Activated CD8-positive, alpha-beta T cell treated with anti-CD3 and anti-CD28 coated beads, Interleukin-2, amount 10 ng/mL, durations not matched to agents 7 days and 5 days (primary cell): ENCODE results near the gene PGBD5. TPM values are rescaled to one million over a fixed set of nuclear protein-coding genes. Genes with fewer than 3 reads are reported as not detected.

ENCODE experiments used
- ATAC-seq: fragments of 150-1000 bp; cut with Tn5 transposase; one replicate; pipeline ENCODE4 v1.10.0; 2021; ENCODE audit warnings: moderate library complexity
- CTCF ChIA-PET: fragments of 350-600 bp; sonication (Branson Sonifier 250); formaldehyde crosslinking; loops from one replicate; lab custom pipeline; 2021; ENCODE audit warnings: antibody characterized with exemption; lab: Charles Lee
- POLR2A ChIA-PET: fragments of 350-600 bp; sonication (Branson Sonifier 250); formaldehyde crosslinking; loops from one replicate; lab custom pipeline; 2021; ENCODE audit warnings: antibody characterized with exemption; lab: Charles Lee
- DNase-seq: peaks from one replicate; pipeline ENCODE4 v3.0.0-alpha.2; 2020
- H3K27ac Mint-ChIP-seq: one replicate; pipeline ENCODE4 v1.8.0; 2021; ENCODE audit warnings: mild to moderate bottlenecking, mixed read lengths
- H3K27me3 Mint-ChIP-seq: one replicate; pipeline ENCODE4 v1.8.0; 2021; ENCODE audit warnings: low read depth, mixed read lengths
- H3K36me3 Mint-ChIP-seq: one replicate; pipeline ENCODE4 v1.8.0; 2021; ENCODE audit warnings: low read depth, mixed read lengths
- H3K4me1 Mint-ChIP-seq: one replicate; pipeline ENCODE4 v1.8.0; 2021; ENCODE audit warnings: low read depth, mixed read lengths
- H3K4me3 Mint-ChIP-seq: one replicate; pipeline ENCODE4 v1.8.0; 2021; ENCODE audit warnings: mild to moderate bottlenecking, mixed read lengths
- H3K9me3 Mint-ChIP-seq: one replicate; pipeline ENCODE4 v1.8.0; 2022; ENCODE audit warnings: mixed read lengths; ENCODE audit not compliant: insufficient read depth
- total RNA-seq, 2 experiments: library from RNA; stranded (reverse); gene quantifications; one replicate each; pipeline ENCODE4 v1.2.3, GENCODE V29; 2021

PGBD5 gene
- total RNA-seq, 2 experiments from 2014 or later, result not detected

DNA sequence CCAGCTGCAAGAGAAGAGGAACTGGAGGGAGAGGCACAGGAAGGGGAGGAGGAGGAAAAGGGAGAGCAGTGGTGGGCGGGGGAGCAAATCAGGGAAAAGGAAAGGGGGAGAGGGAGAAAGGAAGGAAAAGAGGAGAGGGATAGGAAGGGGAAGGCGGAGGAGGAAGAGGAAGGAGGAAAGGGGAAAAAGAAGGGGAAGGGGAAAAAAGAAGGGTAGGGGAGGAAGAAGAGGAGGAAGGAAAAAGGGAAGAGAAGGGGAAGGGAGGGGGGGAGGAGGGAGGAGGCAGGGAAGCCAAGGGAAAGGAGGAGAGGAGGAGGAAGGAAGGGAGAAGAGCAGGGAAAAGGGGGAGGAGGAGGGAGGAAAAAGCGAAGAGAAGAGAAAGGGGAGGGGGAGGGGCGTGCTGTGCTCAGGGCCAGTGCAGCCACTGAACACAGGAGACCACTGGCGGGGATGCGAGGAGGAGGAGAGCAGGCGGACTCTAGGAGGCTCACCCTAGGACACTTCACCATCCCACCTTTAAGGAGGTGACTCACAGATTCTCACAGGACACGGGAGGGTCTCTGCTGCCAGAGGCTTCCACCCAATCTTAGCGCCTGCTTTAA is 33.1 kb downstream of the PGBD5 start:
- no peaks in the 10 kb centered on the region for H3K36me3 Mint-ChIP-seq
- no peaks in the 10 kb centered on the region for H3K4me1 Mint-ChIP-seq
- ATAC-seq (no peak), DNase-seq (no peak)
- no peak overlapping the region for H3K27ac Mint-ChIP-seq
- ChIA-PET POLR2A (no interaction called here), CTCF (no interaction called here)
- H3K9me3 Mint-ChIP-seq, result no peaks in the 10 kb centered on the region
- H3K4me3 Mint-ChIP-seq, result no peak overlapping the region
- peaks cover 4% of the 10 kb centered on the region for H3K27me3 Mint-ChIP-seq

DNA sequence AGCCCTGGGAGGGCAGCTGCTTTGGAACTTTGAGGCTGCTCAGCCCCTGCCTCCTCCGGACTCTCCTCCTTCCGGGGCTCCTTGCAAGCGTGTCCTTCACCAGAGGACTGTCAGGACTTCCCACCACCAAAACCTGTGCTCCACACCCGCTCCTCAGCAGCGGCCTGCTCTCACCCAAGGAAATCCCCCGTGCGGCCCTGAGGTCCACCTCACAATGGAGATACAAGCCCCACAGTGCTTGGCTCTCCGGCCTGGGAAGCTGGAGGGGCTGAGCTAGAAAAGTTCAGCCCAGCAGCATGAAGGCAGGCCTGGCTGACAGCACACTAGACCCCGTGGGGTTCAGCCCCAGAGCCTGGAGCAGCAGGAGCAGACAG is 33.6 kb downstream of the PGBD5 start:
- ChIA-PET POLR2A (no interaction called here), CTCF (no interaction called here)
- Mint-ChIP-seq H3K4me1 (no peaks in the 10 kb centered on the region), H3K4me3 (no peak overlapping the region), H3K9me3 (no peaks in the 10 kb centered on the region), H3K27ac (no peak overlapping the region), H3K27me3 (peaks cover 4% of the 10 kb centered on the region), H3K36me3 (no peaks in the 10 kb centered on the region)
- no peak for ATAC-seq
- DNase-seq, result no peak

DNA sequence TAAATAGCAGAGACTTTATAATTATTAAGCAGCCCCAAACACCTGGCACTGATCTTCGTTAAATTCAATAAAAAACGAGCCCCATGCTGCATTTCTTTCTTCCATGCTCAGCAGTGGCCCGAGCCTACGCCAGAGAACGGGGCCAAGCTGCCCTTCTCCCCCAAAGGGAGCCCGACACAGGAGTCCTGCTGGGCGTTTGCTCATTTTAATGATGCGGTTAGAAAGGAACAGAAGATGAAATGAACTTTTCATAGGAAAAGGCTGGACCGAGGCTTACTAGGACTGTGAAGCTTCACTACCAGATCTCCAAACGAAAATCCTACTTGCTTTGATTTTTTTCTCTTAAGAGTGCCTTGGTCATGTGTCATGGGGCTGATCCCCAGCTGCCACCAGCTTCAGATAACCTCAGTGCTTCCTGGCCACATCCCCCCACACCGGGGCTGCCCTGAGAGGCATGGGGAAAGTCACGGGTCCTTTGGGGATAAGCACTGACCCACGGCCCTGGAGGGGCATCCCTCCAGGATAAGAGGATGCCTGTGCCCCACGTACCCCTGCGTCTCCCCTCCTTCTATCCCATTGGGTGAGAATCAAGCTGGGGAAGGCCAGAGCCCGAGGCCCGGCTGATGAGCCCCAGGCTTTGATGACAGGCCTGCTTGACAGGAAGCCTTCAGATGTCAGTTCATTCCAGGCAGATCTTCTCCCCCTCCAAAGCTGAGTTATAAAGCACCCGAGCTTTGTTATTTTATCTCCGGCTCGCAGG is 34.2 kb downstream of the PGBD5 start:
- DNase-seq (no peak), ATAC-seq (no peak)
- Mint-ChIP-seq H3K36me3 (no peaks in the 10 kb centered on the region), H3K4me1 (no peaks in the 10 kb centered on the region), H3K4me3 (no peak overlapping the region), H3K9me3 (no peaks in the 10 kb centered on the region), H3K27ac (no peak overlapping the region), H3K27me3 (peaks cover 4% of the 10 kb centered on the region)
- ChIA-PET CTCF (no interaction called here), POLR2A (no interaction called here)

DNA sequence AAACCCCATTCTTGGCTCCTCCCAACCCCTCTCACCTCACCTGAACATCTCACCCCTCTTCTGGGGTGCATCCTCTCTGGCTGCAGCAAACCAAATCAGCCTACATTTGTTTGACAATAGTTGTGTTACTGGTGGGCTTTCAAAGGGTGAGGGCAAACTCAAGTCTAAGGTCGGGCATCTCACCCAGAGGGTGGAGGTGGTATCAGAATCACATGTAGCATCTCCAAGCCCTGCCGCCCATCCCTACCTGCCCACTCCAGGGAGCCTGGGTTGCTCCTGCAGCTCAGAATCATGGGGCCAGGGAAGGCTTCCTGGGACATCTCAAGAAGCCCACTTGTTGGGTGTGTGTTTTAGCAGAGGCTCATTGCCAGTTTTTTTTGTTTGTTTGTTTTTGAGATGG is 35.8 kb downstream of the PGBD5 start:
- no peaks in the 10 kb centered on the region for H3K4me1 Mint-ChIP-seq
- ATAC-seq (no peak), DNase-seq (no peak)
- no peak overlapping the region for H3K27ac Mint-ChIP-seq
- peaks cover 4% of the 10 kb centered on the region for H3K27me3 Mint-ChIP-seq
- H3K9me3 Mint-ChIP-seq, result no peaks in the 10 kb centered on the region
- no peaks in the 10 kb centered on the region for H3K36me3 Mint-ChIP-seq
- ChIA-PET CTCF (no interaction called here), POLR2A (no interaction called here)
- no peak overlapping the region for H3K4me3 Mint-ChIP-seq

DNA sequence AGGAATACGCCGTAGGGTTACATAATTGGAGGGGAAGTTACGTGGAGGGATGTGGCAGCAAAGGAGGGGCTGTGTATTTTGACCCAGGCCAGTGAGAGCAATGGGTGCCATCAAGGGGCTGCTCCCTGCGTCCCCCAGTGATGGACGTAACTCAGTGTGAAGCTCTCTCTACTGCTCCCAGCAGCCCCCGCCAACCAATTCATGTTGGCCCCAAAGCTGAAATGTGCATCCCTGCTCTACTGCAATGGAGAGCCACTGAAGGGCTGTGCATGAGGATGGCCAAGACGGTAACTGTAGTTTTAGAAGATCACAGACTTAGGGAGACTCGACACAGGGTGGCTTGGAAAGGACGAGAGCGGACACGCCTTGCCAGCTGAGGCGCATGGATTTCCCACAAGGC is 38.3 kb downstream of the PGBD5 start:
- DNase-seq (no peak), ATAC-seq (no peak)
- no peaks in the 10 kb centered on the region for H3K36me3 Mint-ChIP-seq
- H3K4me1 Mint-ChIP-seq, result no peaks in the 10 kb centered on the region
- ChIA-PET CTCF (no interaction called here), POLR2A (no interaction called here)
- H3K4me3 Mint-ChIP-seq, result no peak overlapping the region
- H3K9me3 Mint-ChIP-seq, result no peaks in the 10 kb centered on the region
- no peak overlapping the region for H3K27ac Mint-ChIP-seq
- H3K27me3 Mint-ChIP-seq, result peaks cover 12% of the 10 kb centered on the region

DNA sequence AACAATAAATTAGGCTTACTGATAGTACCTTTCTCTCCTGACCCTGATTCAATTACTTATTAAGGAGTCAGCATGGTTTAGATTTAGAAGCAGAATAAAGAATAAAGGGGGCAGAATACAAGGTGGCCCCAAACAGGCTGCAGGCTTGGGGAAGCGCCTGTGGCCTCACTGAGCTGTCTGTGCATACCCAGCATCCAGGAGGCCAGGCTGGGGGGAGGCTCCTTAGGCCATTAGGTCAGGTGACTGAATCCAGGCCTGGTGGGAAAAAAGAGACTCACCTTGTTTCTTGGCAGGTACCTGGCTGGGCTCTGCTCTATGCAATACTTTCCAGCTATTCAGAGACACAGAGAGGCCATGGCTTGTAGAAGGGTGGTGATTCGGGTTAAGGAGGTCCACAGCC is 38.8 kb downstream of the PGBD5 start:
- Mint-ChIP-seq H3K27me3 (peaks cover 8% of the 10 kb centered on the region), H3K27ac (no peak overlapping the region), H3K9me3 (no peaks in the 10 kb centered on the region), H3K4me1 (no peaks in the 10 kb centered on the region), H3K4me3 (no peak overlapping the region), H3K36me3 (no peaks in the 10 kb centered on the region)
- DNase-seq, result no peak
- ChIA-PET POLR2A (no interaction called here), CTCF (no interaction called here)
- ATAC-seq, result no peak

DNA sequence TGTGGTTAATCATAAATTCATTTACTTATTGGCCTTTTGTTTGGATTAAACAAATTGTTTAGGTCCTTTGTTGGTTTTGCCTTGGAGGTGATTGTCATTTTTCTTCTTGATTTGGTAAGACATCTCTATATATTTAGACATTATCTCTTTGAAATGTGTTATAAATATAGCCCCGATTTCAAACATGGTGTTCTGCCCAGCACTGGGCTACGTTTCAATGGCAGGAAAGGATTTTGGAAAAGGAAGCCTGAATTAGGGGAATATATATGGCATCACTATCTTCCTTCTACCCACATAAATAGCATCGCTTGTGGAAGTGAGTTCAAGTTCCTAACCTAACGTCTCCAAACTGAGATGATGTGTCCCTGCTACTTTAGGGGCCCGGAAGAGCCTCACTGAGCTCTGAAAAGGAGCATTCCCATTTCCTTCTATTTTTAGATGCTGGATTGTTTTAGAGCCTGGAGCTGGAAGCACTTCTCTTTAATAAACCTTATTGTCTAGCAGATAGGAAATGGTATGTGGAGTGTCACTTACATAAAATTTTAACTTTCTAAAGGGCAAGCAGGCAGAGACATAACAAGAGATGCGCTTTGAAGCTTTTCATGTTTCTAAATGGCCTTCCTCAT is 39.4 kb downstream of the PGBD5 start:
- ChIA-PET CTCF (no interaction called here), POLR2A (no interaction called here)
- no peak for DNase-seq
- ATAC-seq, result no peak
- Mint-ChIP-seq H3K36me3 (no peaks in the 10 kb centered on the region), H3K9me3 (no peaks in the 10 kb centered on the region), H3K4me1 (no peaks in the 10 kb centered on the region), H3K4me3 (no peak overlapping the region), H3K27me3 (peaks cover 8% of the 10 kb centered on the region), H3K27ac (no peak overlapping the region)

DNA sequence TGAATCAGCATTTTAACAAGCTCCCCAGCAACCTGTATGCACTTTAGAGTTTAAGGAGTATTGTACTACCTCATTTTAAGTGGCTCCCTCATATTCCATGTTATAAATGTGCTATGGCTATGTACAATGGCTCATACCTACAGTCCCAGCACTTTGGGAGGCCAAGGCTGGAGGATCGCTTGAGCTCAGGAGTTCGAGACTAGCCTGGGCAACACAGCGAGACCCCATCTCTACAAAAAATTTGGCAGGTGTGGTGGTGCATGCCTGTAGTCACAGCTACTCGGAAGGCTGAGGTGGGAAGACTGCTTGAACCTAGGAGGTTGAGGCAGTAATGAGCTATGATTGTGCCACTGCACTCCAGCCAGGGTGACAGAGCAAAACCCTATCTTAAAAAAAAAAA is 40.2 kb downstream of the PGBD5 start:
- H3K9me3 Mint-ChIP-seq, result no peaks in the 10 kb centered on the region
- no peaks in the 10 kb centered on the region for H3K4me1 Mint-ChIP-seq
- peaks cover 8% of the 10 kb centered on the region for H3K27me3 Mint-ChIP-seq
- no peak overlapping the region for H3K4me3 Mint-ChIP-seq
- no peak overlapping the region for H3K27ac Mint-ChIP-seq
- DNase-seq, result no peak
- no peak for ATAC-seq
- ChIA-PET POLR2A (interaction anchor here (0.6 kb wide), 1 partner anchor 130 kb away, joined by 3 read pairs; no protein-coding TSS in a partner anchor), CTCF (no interaction called here)
- H3K36me3 Mint-ChIP-seq, result no peaks in the 10 kb centered on the region

DNA sequence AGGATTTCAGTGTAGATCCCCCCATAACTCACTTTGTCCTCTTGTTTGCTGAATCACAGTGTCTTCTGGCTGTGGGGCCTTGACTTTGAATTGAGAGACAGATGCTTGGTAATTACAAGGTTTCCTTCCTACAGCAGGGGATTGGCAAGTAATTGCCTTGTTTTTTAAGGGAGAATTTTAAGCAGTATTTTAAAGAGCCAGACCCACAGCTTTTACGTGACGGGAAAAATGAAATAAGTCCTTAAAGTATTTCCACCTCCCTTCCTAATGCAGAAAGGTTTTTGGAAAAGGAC is 41.0 kb downstream of the PGBD5 start:
- ChIA-PET POLR2A (no interaction called here), CTCF (no interaction called here)
- Mint-ChIP-seq H3K27me3 (peaks cover 8% of the 10 kb centered on the region), H3K36me3 (no peaks in the 10 kb centered on the region), H3K4me3 (no peak overlapping the region), H3K27ac (no peak overlapping the region), H3K9me3 (no peaks in the 10 kb centered on the region), H3K4me1 (no peaks in the 10 kb centered on the region)
- no peak for ATAC-seq
- DNase-seq, result no peak

DNA sequence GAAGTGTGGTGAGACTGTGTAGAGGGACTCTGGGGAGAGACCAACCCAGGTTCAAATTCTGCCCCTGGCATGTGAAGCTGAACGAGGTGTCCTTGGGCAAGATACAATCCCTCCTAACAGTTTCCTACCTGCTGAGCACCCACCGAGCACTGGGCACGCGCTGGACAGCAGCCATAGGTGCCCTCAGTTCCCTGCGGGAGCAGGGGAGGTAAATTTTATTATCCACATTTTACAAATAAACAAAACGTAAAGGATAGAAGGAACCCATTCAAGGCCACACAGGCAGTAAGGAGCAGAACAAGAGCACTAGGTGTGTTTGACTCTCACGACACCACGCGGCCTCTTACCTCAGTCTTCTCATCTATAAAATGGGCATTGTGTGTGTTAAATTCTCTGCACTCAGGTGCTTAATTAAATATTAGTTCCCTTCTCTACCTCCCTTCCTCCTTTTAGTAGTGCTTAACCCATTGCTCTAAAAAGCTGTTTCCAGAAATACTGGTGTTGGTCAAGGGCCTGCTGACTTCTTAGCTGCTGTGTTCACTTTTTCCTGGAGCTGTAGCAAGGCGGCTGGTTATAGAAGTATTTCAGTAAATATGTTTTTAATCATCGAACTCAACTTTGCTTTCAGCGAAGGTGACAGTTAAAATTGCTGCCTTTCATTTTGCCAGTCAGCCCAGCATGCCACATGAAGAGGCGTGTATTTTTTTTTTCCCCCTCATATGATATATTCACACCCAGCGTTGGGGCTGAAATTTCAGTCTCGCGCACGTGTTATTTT is 41.6 kb downstream of the PGBD5 start:
- CTCF ChIA-PET, result no interaction called here
- H3K9me3 Mint-ChIP-seq, result peaks cover 4% of the 10 kb centered on the region
- H3K27ac Mint-ChIP-seq, result no peak overlapping the region
- no peak overlapping the region for H3K4me3 Mint-ChIP-seq
- no peaks in the 10 kb centered on the region for H3K4me1 Mint-ChIP-seq
- no peak for DNase-seq
- POLR2A ChIA-PET, result no interaction called here
- H3K27me3 Mint-ChIP-seq, result peaks cover 8% of the 10 kb centered on the region
- no peaks in the 10 kb centered on the region for H3K36me3 Mint-ChIP-seq
- no peak for ATAC-seq

DNA sequence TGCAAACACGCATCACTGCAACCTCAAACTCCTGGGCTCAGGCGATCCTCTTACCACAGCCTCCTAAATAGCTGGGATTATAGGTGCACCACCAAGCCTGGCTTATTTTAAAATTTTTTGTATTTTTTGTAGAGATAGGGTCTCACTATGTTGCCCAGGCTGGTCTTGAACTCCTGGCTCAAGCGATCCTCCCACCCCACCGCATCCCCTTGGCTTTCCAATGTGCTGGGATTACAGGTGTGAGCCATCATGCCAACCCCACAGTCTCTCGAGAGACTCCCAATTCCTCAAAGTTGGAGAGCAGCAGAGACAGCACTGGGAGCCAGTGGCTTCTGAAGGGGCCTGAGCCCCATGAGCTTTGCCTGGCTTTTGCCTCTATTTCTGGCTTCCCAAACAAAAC is 42.7 kb downstream of the PGBD5 start:
- ATAC-seq (no peak), DNase-seq (no peak)
- no peaks in the 10 kb centered on the region for H3K4me1 Mint-ChIP-seq
- no peak overlapping the region for H3K4me3 Mint-ChIP-seq
- ChIA-PET CTCF (no interaction called here), POLR2A (no interaction called here)
- no peaks in the 10 kb centered on the region for H3K36me3 Mint-ChIP-seq
- H3K9me3 Mint-ChIP-seq, result peaks cover 11% of the 10 kb centered on the region
- no peak overlapping the region for H3K27ac Mint-ChIP-seq
- H3K27me3 Mint-ChIP-seq, result peaks cover 8% of the 10 kb centered on the region

DNA sequence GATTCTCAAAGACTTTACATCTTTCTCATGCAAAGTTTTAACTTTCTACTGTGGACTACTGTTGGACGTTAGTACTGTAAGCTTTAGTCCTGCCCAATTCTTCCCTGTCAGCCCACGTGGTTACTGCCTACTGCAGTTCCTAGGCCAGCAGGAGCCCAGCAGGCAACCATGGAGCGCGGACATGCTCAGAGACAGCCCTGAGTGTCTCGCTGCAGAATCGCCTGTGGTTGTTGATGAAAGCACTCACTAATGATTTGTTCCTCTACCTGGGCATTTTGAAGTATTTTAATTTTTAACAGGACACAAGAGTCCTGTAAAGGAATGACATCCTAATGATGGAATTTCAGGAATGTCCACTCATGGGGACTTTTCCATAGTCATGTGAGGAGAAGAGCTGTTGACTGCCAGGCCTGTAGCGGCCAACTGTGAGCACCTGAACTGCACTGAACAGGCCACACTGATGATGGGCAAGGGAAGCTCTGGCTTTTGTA is 44.1 kb downstream of the PGBD5 start:
- no peak for DNase-seq
- H3K36me3 Mint-ChIP-seq, result no peaks in the 10 kb centered on the region
- ChIA-PET CTCF (no interaction called here), POLR2A (no interaction called here)
- no peaks in the 10 kb centered on the region for H3K4me1 Mint-ChIP-seq
- H3K9me3 Mint-ChIP-seq, result peaks cover 11% of the 10 kb centered on the region
- H3K27me3 Mint-ChIP-seq, result peaks cover 8% of the 10 kb centered on the region
- no peak for ATAC-seq
- H3K4me3 Mint-ChIP-seq, result no peak overlapping the region
- H3K27ac Mint-ChIP-seq, result no peak overlapping the region
